Naive thymus-derived CD4-positive, alpha-beta T cell (primary cell): ENCODE measurements around the gene LIMD2. TPM values are rescaled to one million over a fixed set of nuclear protein-coding genes. Genes with fewer than 3 reads are reported as not detected.

Source experiments
- ATAC-seq: fragments of 150-1000 bp; cut with Tn5 transposase; 2 replicates; pipeline ENCODE4 v1.10.0; 2021; ENCODE audit warnings: mild to moderate bottlenecking, moderate library complexity
- CTCF ChIA-PET: fragments of 350-600 bp; sonication (Branson Sonifier 250); formaldehyde crosslinking; loops from one replicate; lab custom pipeline; 2021; ENCODE audit warnings: antibody characterized with exemption; lab: Charles Lee
- POLR2A ChIA-PET: fragments of 350-600 bp; sonication (Branson Sonifier 250); formaldehyde crosslinking; loops from one replicate; lab custom pipeline; 2021; ENCODE audit warnings: antibody characterized with exemption, inconsistent platforms; lab: Charles Lee
- DNase-seq, 9 donors: peaks; one replicate each; pipeline versions ENCODE4 v3.0.0 to v3.0.0-alpha.2; 2020 to 2022; ENCODE audit warnings: mixed read lengths in 1 of 9
- H3K27ac ChIP-seq: one replicate; pipeline ENCODE4 v1.7.0; 2013; ENCODE audit warnings: mild to moderate bottlenecking, low read depth, low read length, moderate library complexity
- H3K27me3 ChIP-seq, 2 donors: one replicate each; pipeline ENCODE4 v1.7.0; 2013; ENCODE audit warnings: low read length in 2 of 2, mild to moderate bottlenecking in 2 of 2, moderate library complexity in 2 of 2; ENCODE audit not compliant: control insufficient read depth in 2 of 2, insufficient read depth in 2 of 2
- H3K36me3 ChIP-seq, 3 experiments: 1 replicate in 2 of 3; 2 replicates in 1 of 3; pipeline ENCODE4 v1.7.0; 2013; ENCODE audit warnings: low read length in 3 of 3, mild to moderate bottlenecking in 3 of 3, moderate library complexity in 1 of 3; ENCODE audit not compliant: insufficient read depth in 3 of 3, control insufficient read depth in 2 of 3
- H3K4me1 ChIP-seq, 2 donors: one replicate each; pipeline ENCODE4 v1.7.0; 2013; ENCODE audit warnings: low read length in 2 of 2, mild to moderate bottlenecking in 2 of 2, moderate library complexity in 1 of 2; ENCODE audit not compliant: control insufficient read depth in 2 of 2, insufficient read depth in 2 of 2
- H3K4me3 ChIP-seq: 2 replicates; pipeline ENCODE4 v1.7.0; 2013; ENCODE audit warnings: mild to moderate bottlenecking, low read length
- H3K9me3 ChIP-seq, 3 experiments: 1 replicate in 2 of 3; 2 replicates in 1 of 3; pipeline ENCODE4 v1.7.0; 2013; ENCODE audit warnings: low read length in 3 of 3; ENCODE audit not compliant: control insufficient read depth in 2 of 3
- H3K27ac Mint-ChIP-seq, 9 donors: one replicate each; pipeline ENCODE4 v1.8.0; 2020 to 2022; ENCODE audit warnings: mixed read lengths in 9 of 9, mild to moderate bottlenecking in 8 of 9, moderate library complexity in 5 of 9, inconsistent platforms in 2 of 9
- H3K27me3 Mint-ChIP-seq, 5 donors: one replicate each; pipeline ENCODE4 v1.8.0; 2021 to 2022; ENCODE audit warnings: mixed read lengths in 5 of 5, mild to moderate bottlenecking in 1 of 5
- H3K36me3 Mint-ChIP-seq, 5 donors: one replicate each; pipeline ENCODE4 v1.8.0; 2020 to 2022; ENCODE audit warnings: mixed read lengths in 5 of 5, mild to moderate bottlenecking in 3 of 5, inconsistent platforms in 1 of 5
- H3K4me1 Mint-ChIP-seq, 7 donors: one replicate each; pipeline ENCODE4 v1.8.0; 2020 to 2022; ENCODE audit warnings: mixed read lengths in 7 of 7, mild to moderate bottlenecking in 3 of 7, inconsistent platforms in 1 of 7
- H3K4me3 Mint-ChIP-seq, 10 donors: one replicate each; pipeline ENCODE4 v1.8.0; 2020 to 2022; ENCODE audit warnings: mild to moderate bottlenecking in 10 of 10, mixed read lengths in 10 of 10, moderate library complexity in 6 of 10, inconsistent platforms in 2 of 10
- H3K9me3 Mint-ChIP-seq, 11 donors: one replicate each; pipeline ENCODE4 v1.8.0; 2020 to 2022; ENCODE audit warnings: mixed read lengths in 11 of 11, mild to moderate bottlenecking in 4 of 11, inconsistent platforms in 1 of 11, moderate library complexity in 1 of 11
- intact Hi-C, 2 donors: fragments of 100-400 bp; cut with micrococcal nuclease; formaldehyde crosslinking; loops; one replicate each; pipeline ENCODE4 v1.15.1; 2023
- polyA plus RNA-seq, 2 donors: library from polyadenylated mRNA; unstranded; fragments of 300-500 nt; fragmentation: Illumina TruSeq; gene quantifications; one replicate each; pipeline ENCODE4 v1.2.3, GENCODE V29; 2021
- total RNA-seq, 6 experiments: library from RNA in 5 of 6; stranded (reverse) in 5 of 6; gene quantifications; 1 replicate in 5 of 6; 2 replicates in 1 of 6; pipeline ENCODE4 v1.2.3 and lab custom pipeline; 2021 to 2026

The LIMD2 gene
- total and polyA plus RNA-seq, 7 experiments from 2014 or later, result 542 to 937 (median 595) TPM

GRCh38 chr17:63646488-63646806, 53.5 kb downstream of the LIMD2 start:
- H3K36me3 Mint-ChIP-seq, result peaks cover 3 to 48% (median 13%) of the 10 kb centered on the region in 5 donors

More at GRCh38 chr17:63646488-63646806, 53.5 kb downstream of the LIMD2 start:
- Histone ChIP-seq H3K4me1 (peaks cover 0 to 4% of the 10 kb centered on the region in 2 donors), H3K27me3 (no peaks in the 10 kb centered on the region), H3K36me3 (peaks cover 7 to 32% (median 8%) of the 10 kb centered on the region in 3 experiments), H3K9me3 (no peaks in the 10 kb centered on the region), H3K4me3 (no peak overlapping the region), H3K27ac (no peak overlapping the region)
- peaks cover 12 to 30% (median 20%) of the 10 kb centered on the region in 7 donors for H3K4me1 Mint-ChIP-seq
- H3K27me3 Mint-ChIP-seq, result no peaks in the 10 kb centered on the region
- POLR2A ChIA-PET, result interaction anchor here (1.0 kb wide), 1 partner anchor 25 kb away, joined by 4 read pairs; the partner anchor contains the start of gene MAP3K3
- peak overlapping the region in 3 of 9 donors; percentile 0 to 66 (median 42) for H3K27ac Mint-ChIP-seq
- no peak for DNase-seq
- intact Hi-C loops, result no loop called here
- no peaks in the 10 kb centered on the region for H3K9me3 Mint-ChIP-seq
- CTCF ChIA-PET, result interaction anchor here (1.4 kb wide), 1 partner anchor 34 kb away, joined by 3 read pairs; no protein-coding TSS in a partner anchor
- no peak overlapping the region for H3K4me3 Mint-ChIP-seq
- ATAC-seq, result peak; percentile 48

Other genes with a start within 250 kb of the LIMD2 start
- gene ACE, start 223.1 kb downstream of the LIMD2 start, total RNA-seq, result 10 to 100 TPM in 1 of 5 experiments, 1 to 10 TPM in 2, under 1 TPM in 2; 0.73 to 14.4 (median 2.3) TPM
- gene ACE, start 223.1 kb downstream of the LIMD2 start, polyA plus RNA-seq, result not detected
- not detected for gene KCNH6, start 176.8 kb downstream of the LIMD2 start, total RNA-seq
- not detected for gene KCNH6, start 176.8 kb downstream of the LIMD2 start, polyA plus RNA-seq
- 100 to 1,000 TPM in 1 of 5 experiments, 10 to 100 TPM in 4; 26.0 to 128 (median 70.0) TPM for gene DCAF7, start 149.6 kb downstream of the LIMD2 start, total RNA-seq
- gene DCAF7, start 149.6 kb downstream of the LIMD2 start, polyA plus RNA-seq, result 10 to 100 TPM; 56.0 to 83.0 TPM
- gene TACO1, start 99.2 kb downstream of the LIMD2 start, total RNA-seq, result 10 to 100 TPM; 11.1 to 20.3 (median 15.2) TPM
- 10 to 100 TPM; 20.4 to 21.2 TPM for gene TACO1, start 99.2 kb downstream of the LIMD2 start, polyA plus RNA-seq
- 100 to 1,000 TPM in 1 of 5 experiments, 10 to 100 TPM in 4; 37.5 to 105 (median 85.5) TPM for gene MAP3K3, start 77.7 kb downstream of the LIMD2 start, total RNA-seq
- gene MAP3K3, start 77.7 kb downstream of the LIMD2 start, polyA plus RNA-seq, result 10 to 100 TPM; 29.4 to 45.2 TPM
- 10 to 100 TPM; 51.0 to 69.7 (median 54.2) TPM for gene STRADA, start 41.7 kb upstream of the LIMD2 start, total RNA-seq
- 10 to 100 TPM; 19.9 to 24.2 TPM for gene STRADA, start 41.7 kb upstream of the LIMD2 start, polyA plus RNA-seq
- gene CCDC47, start 73.5 kb upstream of the LIMD2 start, total RNA-seq, result 10 to 100 TPM; 31.8 to 62.9 (median 34.7) TPM
- gene CCDC47, start 73.5 kb upstream of the LIMD2 start, polyA plus RNA-seq, result 10 to 100 TPM; 33.5 to 45.4 TPM
- 100 to 1,000 TPM; 101 to 192 (median 139) TPM for gene DDX42, start 74.0 kb upstream of the LIMD2 start, total RNA-seq
- gene DDX42, start 74.0 kb upstream of the LIMD2 start, polyA plus RNA-seq, result 10 to 100 TPM; 11.8 to 24.4 TPM
- 100 to 1,000 TPM in 3 of 5 experiments, 10 to 100 TPM in 2; 68.4 to 153 (median 105) TPM for gene PSMC5, start 127.3 kb upstream of the LIMD2 start, total RNA-seq
- 100 to 1,000 TPM; 153 to 162 TPM for gene PSMC5, start 127.3 kb upstream of the LIMD2 start, polyA plus RNA-seq
- 10 to 100 TPM; 38.1 to 66.2 (median 55.8) TPM for gene FTSJ3, start 127.5 kb upstream of the LIMD2 start, total RNA-seq
- gene FTSJ3, start 127.5 kb upstream of the LIMD2 start, polyA plus RNA-seq, result 10 to 100 TPM; 22.1 to 44.4 TPM
- 100 to 1,000 TPM; 102 to 148 (median 109) TPM for gene SMARCD2, start 142.6 kb upstream of the LIMD2 start, total RNA-seq
- gene SMARCD2, start 142.6 kb upstream of the LIMD2 start, polyA plus RNA-seq, result 100 to 1,000 TPM in 1 of 2 donors, 10 to 100 TPM in 1; 61.5 to 112 TPM
- 1 to 10 TPM in 2 of 5 experiments, not detected in 3; 4.2 to 5.3 TPM for gene CSH2, start 173.6 kb upstream of the LIMD2 start, total RNA-seq
- not detected for gene CSH2, start 173.6 kb upstream of the LIMD2 start, polyA plus RNA-seq
- not detected for gene GH2, start 181.8 kb upstream of the LIMD2 start, total RNA-seq
- gene GH2, start 181.8 kb upstream of the LIMD2 start, polyA plus RNA-seq, result not detected
- gene CSH1, start 196.4 kb upstream of the LIMD2 start, total RNA-seq, result 10 to 100 TPM in 1 of 5 experiments, 1 to 10 TPM in 1, not detected in 3; 8.2 to 11.3 TPM
- gene CSH1, start 196.4 kb upstream of the LIMD2 start, polyA plus RNA-seq, result not detected
- not detected for gene CSHL1, start 211.1 kb upstream of the LIMD2 start, total RNA-seq
- not detected for gene CSHL1, start 211.1 kb upstream of the LIMD2 start, polyA plus RNA-seq
- gene GH1, start 218.7 kb upstream of the LIMD2 start, total RNA-seq, result under 1 TPM in 2 of 5 experiments, not detected in 3; 0.58 to 0.66 TPM
- not detected for gene GH1, start 218.7 kb upstream of the LIMD2 start, polyA plus RNA-seq
- 10 to 100 TPM; 11.8 to 44.9 (median 15.1) TPM for gene CD79B, start 232.2 kb upstream of the LIMD2 start, total RNA-seq
- gene CD79B, start 232.2 kb upstream of the LIMD2 start, polyA plus RNA-seq, result 10 to 100 TPM; 34.5 to 42.2 TPM